ENCODE measurements around the gene DOC2B. TPM values are rescaled to one million over a fixed set of nuclear protein-coding genes. Genes with fewer than 3 reads are reported as not detected.
"Not testable (repeated sequence)": the region's sequence is repeated elsewhere in the genome, so short reads cannot be mapped to it uniquely, and the experiment has no call there.

The DOC2B gene
- total RNA-seq, 2 experiments from 2014 or later: not detected

DNA sequence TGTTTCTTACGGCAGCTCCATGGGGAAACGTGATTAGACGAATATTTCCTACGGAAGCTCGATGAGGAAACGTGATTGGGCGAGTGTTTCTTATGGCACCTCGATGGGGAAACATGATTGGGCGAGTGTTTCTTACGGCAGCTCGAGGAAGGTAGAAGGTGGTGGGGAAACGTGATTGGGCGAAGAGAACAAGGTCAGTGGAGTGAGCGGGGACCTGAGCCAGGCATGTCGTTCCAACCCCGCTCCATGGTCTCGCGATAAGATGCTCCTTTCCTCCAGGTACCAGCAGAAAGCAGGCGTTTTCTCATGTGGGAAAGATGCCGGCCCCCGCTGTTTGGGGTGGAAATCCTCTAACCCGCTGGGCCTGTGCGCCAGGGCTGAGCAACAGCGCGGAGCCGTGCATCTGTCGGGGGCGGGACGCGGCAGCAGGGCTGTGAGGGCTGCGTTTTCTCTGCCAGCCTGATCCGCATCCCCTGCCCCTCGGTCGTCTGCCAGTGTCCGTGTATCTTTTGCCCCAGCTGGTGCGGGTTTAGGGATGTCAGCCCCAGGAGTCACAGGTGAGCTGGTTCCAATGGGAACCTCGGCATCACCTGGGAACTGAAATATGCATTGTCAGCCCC, 25.6 kb upstream of the DOC2B start:
- Mint-ChIP-seq H3K27ac (no peak overlapping the region), H3K9me3 (peaks cover 5% of the 10 kb centered on the region), H3K27me3 (no peaks in the 10 kb centered on the region), H3K4me1 (ENCODE audit: low read depth) (no peaks in the 10 kb centered on the region), H3K36me3 (ENCODE audit: low read depth) (no peaks in the 10 kb centered on the region), H3K4me3 (no peak overlapping the region)
- intact Hi-C loops (cut with micrococcal nuclease): no loop called here
- DNase-seq (no peak), ATAC-seq (no peak)
- CTCF ChIA-PET: no interaction called here
- POLR2A ChIA-PET: no interaction called here
- TF ChIP-seq, protein P1, sequence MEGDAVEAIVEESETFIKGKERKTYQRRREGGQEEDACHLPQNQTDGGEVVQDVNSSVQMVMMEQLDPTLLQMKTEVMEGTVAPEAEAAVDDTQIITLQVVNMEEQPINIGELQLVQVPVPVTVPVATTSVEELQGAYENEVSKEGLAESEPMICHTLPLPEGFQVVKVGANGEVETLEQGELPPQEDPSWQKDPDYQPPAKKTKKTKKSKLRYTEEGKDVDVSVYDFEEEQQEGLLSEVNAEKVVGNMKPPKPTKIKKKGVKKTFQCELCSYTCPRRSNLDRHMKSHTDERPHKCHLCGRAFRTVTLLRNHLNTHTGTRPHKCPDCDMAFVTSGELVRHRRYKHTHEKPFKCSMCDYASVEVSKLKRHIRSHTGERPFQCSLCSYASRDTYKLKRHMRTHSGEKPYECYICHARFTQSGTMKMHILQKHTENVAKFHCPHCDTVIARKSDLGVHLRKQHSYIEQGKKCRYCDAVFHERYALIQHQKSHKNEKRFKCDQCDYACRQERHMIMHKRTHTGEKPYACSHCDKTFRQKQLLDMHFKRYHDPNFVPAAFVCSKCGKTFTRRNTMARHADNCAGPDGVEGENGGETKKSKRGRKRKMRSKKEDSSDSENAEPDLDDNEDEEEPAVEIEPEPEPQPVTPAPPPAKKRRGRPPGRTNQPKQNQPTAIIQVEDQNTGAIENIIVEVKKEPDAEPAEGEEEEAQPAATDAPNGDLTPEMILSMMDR (IDR thresholded peaks at IDR 0.05): no peak

DNA sequence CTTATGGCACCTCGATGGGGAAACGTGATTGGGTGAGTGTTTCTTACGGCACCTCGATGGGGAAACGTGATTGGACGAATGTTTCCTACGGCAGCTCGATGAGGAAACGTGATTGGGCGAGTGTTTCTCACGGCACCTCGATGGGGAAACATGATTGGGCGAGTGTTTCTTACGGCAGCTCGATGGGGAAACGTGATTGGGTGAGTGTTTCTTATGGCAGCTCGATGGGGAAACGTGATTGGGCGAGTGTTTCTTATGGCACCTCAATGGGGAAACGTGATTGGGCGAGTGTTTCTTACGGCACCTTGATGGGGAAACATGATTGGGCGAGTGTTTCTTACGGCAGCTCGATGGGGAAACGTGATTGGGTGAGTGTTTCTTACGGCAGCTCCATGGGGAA, 25.0 kb upstream of the DOC2B start:
- POLR2A ChIA-PET; H3K4me3 Mint-ChIP-seq; H3K4me1 Mint-ChIP-seq (ENCODE audit: low read depth); H3K27me3 Mint-ChIP-seq; H3K9me3 Mint-ChIP-seq; H3K36me3 Mint-ChIP-seq (ENCODE audit: low read depth); DNase-seq; H3K27ac Mint-ChIP-seq; intact Hi-C loops (cut with micrococcal nuclease); ATAC-seq: not testable (repeated sequence)
- CTCF ChIA-PET: interaction anchor here (0.6 kb wide), 2 partner anchors 43 to 1813 kb away, joined by 3 to 4 read pairs; no protein-coding TSS in a partner anchor

DNA sequence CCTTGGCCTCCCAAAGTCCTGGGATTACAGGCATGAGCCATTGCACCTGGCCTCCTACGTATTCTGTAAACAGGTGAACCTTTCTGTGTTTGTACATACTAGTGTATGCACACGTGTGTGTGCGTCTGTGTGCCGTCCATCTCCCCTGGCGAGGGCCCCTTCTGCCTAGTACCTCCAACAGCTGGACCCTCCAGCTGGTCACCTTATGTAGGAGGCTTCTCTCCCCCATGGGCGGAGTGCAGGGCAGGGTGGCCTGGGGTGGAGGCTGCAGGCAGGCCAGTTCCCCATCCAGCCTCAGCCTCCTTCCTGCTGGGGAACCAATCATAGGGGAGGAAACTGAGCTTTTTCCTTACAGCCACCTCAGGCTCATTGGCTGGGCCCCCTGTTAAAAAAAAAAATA, 24.4 kb upstream of the DOC2B start:
- POLR2A ChIA-PET: no interaction called here
- no peaks in the 10 kb centered on the region for H3K27me3 Mint-ChIP-seq
- ATAC-seq: no peak
- no peak overlapping the region for H3K4me3 Mint-ChIP-seq
- no peak overlapping the region for H3K27ac Mint-ChIP-seq
- H3K36me3 Mint-ChIP-seq (ENCODE audit: low read depth): no peaks in the 10 kb centered on the region
- TF ChIP-seq, protein P1 (IDR thresholded peaks at IDR 0.05): no peak
- DNase-seq: no peak
- intact Hi-C loops (cut with micrococcal nuclease): no loop called here
- H3K4me1 Mint-ChIP-seq (ENCODE audit: low read depth): no peaks in the 10 kb centered on the region
- peaks cover 5% of the 10 kb centered on the region for H3K9me3 Mint-ChIP-seq
- CTCF ChIA-PET: interaction anchor here (0.6 kb wide), 2 partner anchors 44 to 1813 kb away, joined by 3 to 4 read pairs; no protein-coding TSS in a partner anchor

DNA sequence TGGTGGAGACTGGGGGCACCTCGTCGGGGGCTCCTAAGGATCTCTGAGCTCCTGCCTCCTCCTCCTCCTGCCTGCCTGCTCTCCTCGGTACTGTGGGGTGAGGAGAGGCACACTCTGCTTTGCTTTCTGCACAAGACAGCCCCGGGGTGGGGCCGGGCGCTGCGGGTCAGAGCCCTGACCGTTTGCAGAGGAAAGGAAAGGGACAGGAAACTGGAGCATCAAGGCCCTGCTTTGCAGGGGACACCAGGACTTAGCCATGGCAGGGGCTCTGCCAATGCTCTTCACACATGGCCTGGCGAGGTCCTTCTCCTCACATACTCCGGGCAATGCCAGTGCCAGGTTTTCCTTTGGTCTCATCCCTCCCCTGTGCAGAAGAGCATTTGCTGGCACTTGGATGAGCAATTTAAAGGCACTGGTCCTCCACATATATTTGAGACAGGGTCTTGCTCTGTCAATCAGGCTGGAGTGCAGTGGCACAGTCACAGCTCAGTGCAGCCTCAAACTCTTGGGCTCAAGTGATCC, 23.8 kb upstream of the DOC2B start:
- no peak for ATAC-seq
- Mint-ChIP-seq H3K9me3 (peaks cover 5% of the 10 kb centered on the region), H3K27me3 (no peaks in the 10 kb centered on the region), H3K4me1 (ENCODE audit: low read depth) (no peaks in the 10 kb centered on the region), H3K36me3 (ENCODE audit: low read depth) (no peaks in the 10 kb centered on the region), H3K4me3 (no peak overlapping the region), H3K27ac (no peak overlapping the region)
- ChIA-PET POLR2A (no interaction called here), CTCF (interaction anchor here (0.9 kb wide), 1 partner anchor 487 kb away, joined by 3 read pairs; no protein-coding TSS in a partner anchor)
- TF ChIP-seq, protein P1 (IDR thresholded peaks at IDR 0.05): no peak
- no peak for DNase-seq
- intact Hi-C loops (cut with micrococcal nuclease): no loop called here

DNA sequence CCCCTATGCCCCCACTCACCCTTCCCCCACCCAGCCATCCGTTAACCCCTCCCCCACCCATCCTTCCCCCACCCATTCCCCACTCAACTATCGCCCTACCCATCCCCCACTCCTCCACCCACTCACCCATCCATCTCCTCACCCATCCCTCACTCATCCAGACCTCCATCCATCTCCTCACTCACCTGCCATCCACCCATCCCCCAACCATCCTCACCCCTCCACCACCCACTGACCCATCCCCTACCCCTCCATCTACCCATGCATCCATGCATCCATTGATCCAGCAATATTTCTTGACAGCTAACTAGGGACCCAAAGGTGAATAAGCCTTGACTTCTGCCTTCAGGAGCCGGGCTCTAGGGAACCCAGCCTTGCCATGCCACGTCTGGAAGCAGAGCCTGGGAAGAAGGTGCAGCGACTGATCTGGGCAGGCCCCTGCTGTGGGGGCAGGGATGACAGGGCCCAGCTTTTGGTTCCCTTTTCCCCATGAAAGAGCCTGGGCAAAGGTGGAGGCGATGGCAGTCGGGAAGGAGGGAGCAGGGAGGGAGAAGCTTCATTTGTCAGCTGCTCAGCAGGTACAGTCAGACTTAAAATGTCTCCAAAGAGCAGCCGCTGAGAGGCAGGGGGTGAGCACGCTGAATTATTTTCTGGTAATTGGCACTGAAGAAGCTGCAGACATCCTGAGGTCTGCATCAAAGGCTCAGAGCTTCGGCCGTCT, 23.1 kb upstream of the DOC2B start:
- Mint-ChIP-seq H3K27me3 (no peaks in the 10 kb centered on the region), H3K4me1 (ENCODE audit: low read depth) (no peaks in the 10 kb centered on the region)
- TF ChIP-seq, protein P1 (IDR thresholded peaks at IDR 0.05): no peak

More for the DNA sequence above, 23.1 kb upstream of the DOC2B start:
- ATAC-seq (no peak), DNase-seq (no peak)
- ChIA-PET POLR2A (no interaction called here), CTCF (interaction anchor here (0.9 kb wide), 1 partner anchor 488 kb away, joined by 3 read pairs; no protein-coding TSS in a partner anchor)
- Mint-ChIP-seq H3K9me3 (peaks cover 5% of the 10 kb centered on the region), H3K4me3 (no peak overlapping the region), H3K27ac (no peak overlapping the region), H3K36me3 (ENCODE audit: low read depth) (no peaks in the 10 kb centered on the region)
- intact Hi-C loops (cut with micrococcal nuclease): no loop called here
